Stimulated activated CD4-positive, alpha-beta T cell treated with anti-CD3 and anti-CD28 coated beads, Interleukin-12 subunit alpha, Interleukin-12 subunit beta, amount 100 ng/mL, for 48 hours (primary cell): ENCODE results near the gene EEPD1.

Source experiments
- DNase-seq, 3 donors: peaks; one replicate each; pipeline ENCODE4 v3.0.0-alpha.2; 2020; ENCODE audit warnings: low read depth in 2 of 3, low spot score in 1 of 3

The EEPD1 gene

GRCh38 chr7:36154255-36155212, 1.5 kb downstream of the EEPD1 start:
- no peak for DNase-seq

DNA sequence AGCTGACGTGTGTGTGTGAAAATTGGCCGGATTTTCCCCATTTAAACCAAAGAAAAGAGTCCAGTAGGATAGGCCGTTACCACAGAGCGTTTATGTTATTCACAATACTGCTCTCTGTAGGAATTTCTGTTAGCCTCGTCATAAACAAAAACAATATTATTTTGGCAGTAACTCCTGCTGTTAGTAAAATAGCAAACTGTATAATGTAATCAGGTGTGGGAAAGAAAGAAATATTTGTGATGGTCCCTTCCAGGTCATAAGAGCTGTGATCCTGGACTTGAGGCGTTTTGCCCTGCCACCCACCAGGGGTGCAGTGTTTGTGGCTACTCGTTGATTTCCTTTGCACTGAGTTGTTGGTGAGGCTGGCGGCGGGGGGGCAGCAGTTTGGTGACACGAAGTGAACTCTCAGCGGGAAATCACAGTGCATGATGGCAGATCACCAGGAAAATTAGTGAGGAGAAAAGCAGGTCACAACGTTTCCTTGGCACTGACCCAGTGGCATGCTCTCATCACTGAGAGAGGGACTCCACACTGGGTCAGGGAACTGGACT, 2.8 kb downstream of the EEPD1 start:
- no peak for DNase-seq

GRCh38 chr7:36157527-36158320, 4.7 kb downstream of the EEPD1 start:
- no peak for DNase-seq

- DNase-seq = no peak
Observed at GRCh38 chr7:36158321-36158605, 5.2 kb downstream of the EEPD1 start.

DNA sequence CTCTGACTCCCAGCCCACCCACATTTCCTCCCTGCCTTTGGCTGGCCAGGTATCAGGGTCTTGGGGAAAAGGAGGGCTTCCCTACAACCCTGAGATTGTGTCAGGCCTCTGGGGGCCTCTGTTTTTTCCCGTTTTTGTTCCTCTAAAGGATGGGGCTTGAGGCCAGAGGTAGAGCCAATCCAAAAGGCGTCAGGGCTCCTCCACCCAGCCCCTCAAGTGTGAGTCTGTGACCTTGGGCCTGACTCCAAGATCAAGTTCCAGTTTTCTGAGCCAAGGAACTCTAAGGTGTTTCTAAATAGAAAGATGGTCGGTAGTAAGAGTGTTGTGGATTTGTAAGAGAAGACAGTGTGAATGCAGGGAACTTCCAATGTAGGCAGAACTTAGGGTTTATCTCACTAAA, 6.6 kb downstream of the EEPD1 start:
- no peak for DNase-seq

GRCh38 chr7:36160313-36160712, 7.3 kb downstream of the EEPD1 start:
- no peak for DNase-seq

DNA sequence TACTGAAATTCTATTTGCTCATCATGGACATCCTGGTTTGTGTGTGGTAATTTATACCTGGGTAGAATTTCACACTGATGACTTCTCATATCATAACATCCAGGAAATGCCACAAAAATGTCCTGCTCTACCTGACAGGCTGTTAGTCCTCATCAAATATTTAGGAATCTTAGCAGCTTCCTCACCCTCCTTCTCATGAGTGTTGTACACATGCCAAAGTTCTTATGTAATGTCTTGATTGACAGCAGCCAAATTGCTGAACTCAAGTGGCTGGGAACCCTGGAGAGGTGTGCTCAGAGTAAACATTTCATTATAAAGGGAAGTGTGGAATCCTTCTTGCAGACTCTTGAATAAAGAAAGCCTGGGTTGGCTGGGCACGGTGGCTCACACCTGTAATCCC, 8.9 kb downstream of the EEPD1 start:
- DNase-seq = no peak

- DNase-seq = no peak
Observed at GRCh38 chr7:36165059-36165458, 12.0 kb downstream of the EEPD1 start.

DNA sequence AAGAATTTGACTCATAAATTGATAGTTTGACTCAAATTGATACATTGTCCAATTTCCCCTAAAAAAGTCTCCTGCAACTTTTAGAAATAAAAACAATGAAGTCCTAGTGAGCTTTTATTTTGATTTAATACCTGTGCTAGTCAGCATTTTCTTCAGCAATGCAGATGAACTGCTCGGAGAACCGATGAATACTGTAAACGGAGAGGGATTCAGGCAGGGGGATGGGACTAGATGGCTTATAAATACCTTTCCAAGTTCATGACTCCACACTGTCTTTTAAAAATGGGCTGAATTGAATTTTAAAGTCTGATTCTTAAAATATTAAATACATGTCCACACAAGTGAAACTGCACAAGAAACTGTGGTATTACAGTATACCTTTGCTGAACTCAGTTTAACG, 12.7 kb downstream of the EEPD1 start:
- DNase-seq = no peak

- DNase-seq = no peak
Observed at GRCh38 chr7:36167403-36168050, 14.5 kb downstream of the EEPD1 start.

DNA sequence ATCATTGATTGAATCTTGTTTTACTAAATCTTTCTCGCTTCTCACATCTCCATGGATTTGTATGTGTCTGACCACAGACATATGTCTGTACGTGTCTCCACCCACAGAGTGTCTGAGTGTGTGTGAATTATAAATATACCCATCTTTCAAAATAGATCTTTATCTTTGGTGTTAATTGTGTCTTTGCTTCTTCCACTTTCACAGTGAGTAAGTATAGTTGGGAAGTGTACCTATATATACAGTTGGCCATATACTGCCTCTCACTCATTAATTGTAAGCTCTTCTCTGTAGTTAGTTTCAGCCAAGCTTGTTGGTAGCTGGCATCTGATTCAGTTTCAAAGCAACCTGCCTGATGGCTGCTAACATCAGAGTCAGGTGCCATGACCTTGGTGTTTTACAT, 18.4 kb downstream of the EEPD1 start:
- DNase-seq = no peak

DNA sequence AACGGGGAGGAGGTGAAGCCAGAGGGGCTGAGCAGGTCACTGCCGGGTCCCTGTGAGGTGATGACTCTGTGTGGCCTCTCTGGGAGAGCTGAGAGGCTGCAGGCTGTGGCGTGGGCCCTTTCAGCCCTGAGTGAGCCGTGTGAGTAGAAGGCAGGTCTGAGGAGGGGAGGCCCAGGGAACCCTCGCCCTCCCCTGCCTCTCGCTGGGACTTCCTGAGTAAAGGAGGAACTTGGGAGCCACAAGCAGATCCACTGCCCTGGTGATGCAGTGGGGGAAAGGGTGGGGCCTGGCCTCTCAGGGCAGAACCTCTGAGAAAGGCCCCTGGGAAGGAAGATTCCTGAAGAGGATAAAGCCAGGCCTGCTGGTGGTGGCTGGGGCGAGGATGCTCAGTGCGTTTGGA, 22.8 kb downstream of the EEPD1 start:
- no peak for DNase-seq

DNA sequence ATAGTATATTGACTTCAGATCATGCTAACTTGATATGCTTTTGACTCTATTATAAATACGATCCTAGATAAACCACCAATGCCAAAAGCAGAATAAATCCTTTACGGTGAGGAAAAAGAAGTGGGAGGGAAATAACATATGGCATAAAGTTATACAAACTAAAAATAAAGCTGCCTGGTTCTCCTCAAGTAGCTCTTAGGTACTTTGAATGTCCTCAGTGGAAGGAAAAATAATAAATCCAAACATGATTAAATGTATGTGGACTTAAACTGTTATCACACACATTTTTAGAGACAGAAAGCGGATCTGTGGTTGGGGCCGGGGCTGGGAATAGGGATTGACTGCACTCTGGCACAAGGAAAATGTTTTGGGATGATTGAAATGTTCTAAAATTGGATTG, 23.6 kb downstream of the EEPD1 start:
- DNase-seq = no peak

GRCh38 chr7:36180121-36180520, 27.1 kb downstream of the EEPD1 start:
- DNase-seq = no peak

DNA sequence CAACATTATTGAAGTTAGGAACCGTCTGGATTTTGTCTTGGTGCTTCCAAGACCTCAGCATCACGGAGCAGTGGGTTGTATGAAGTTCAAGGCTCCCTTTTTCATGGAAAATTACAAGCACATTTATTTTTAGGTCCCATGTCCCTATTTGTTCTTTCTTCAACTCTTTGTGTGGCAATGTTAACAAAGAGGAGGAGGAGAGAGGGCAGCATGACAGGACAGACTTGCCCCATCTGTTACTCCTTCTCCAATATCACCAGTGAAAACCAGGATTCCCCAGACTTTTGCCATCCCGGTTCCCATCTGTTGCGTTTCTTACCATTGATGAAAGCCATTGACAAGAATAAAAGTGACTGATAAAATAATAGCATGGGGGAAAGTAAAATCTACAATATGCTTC, 28.6 kb downstream of the EEPD1 start:
- DNase-seq = no peak

DNA sequence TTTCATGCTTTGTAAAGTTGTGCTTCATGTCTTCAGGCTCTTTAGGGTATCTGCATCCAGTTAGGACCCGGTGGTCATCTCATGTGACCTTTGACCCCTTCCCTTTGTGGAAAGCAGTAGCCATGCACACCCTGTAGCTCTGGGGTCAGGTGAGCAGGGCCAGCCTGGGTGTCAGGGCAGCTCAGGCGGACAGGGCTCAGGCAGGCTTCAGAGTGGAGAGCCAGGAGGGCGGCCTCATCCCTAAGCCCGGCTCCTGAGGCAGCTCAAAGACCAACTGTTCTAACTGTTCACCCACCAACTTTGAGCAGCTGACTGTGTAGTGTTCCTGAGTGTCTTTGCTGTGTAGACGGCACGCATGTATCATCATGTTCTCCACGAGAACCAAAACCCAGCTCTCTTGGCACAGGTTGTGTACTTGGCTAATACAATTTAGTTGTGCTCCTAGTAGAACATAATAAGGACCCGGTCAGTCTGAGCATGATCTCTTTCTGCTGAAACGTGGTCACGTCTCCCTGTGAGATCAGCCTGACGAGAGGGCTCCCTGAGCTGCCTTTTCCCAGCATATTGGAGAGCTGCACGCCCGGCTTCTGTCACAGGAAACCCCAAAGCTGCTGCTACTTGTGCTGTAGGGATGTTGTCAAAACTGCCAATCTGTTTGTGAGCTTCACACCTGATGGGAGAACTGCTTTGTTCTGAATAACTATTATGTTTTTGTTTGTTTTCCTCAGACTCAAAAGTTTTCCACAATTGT, 30.0 kb downstream of the EEPD1 start:
- no peak for DNase-seq

GRCh38 chr7:36185092-36185491, 32.0 kb downstream of the EEPD1 start:
- no peak for DNase-seq

GRCh38 chr7:36185756-36186155, 32.7 kb downstream of the EEPD1 start:
- no peak for DNase-seq

DNA sequence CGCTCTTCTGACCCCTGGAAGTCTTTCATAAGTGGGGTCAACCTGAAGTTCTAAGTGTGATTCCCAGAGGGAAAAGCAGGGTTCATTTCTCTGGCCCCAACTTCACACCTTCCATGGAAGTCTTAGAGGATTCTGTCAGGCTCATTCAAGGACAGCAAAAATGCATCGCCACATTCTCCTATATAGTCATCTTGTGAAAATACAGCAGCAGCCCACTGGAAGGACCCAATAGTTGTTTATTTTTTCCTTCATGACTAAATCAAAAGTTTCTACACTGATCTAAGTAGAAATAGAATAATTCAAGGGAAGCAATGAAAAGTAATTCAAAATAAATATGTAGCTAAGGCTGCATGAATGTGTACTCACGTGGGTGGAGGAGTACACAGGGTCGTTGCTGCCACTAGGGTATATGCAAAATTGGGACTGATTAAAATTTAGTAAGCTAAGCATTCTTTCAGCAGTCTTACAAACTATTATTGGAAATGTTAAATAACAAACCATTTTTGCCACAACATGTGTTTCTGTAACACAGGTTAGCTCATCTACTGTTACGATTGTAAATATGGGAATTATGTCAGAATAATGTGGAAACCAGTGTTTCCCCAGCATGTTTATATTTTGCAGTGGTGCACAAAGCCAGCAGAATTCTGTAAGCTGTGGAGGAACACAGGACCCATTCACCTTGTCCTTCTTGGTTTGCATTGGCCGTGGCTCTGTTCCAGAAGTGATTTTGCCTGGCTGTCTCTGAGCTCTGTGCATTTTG, 33.5 kb downstream of the EEPD1 start:
- no peak for DNase-seq

GRCh38 chr7:36188266-36188665, 35.2 kb downstream of the EEPD1 start:
- no peak for DNase-seq
